ENCODE results near the gene KIF25.

- TF ChIP-seq NFIC (IDR thresholded peaks at IDR 0.05) = no peak
- no peak for TF ChIP-seq FOXM1 (IDR thresholded peaks at IDR 0.05; ENCODE audit: borderline replicate concordance, low read depth)
- no peak for TF ChIP-seq YY1 (IDR thresholded peaks at IDR 0.05; ENCODE audit: low read depth)
- no peak for TF ChIP-seq USF1 (IDR thresholded peaks at IDR 0.05)
- no peak for TF ChIP-seq REST (IDR thresholded peaks at IDR 0.05; ENCODE audit: low read depth)
- TF ChIP-seq EP300 (IDR thresholded peaks at IDR 0.05; ENCODE audit: borderline replicate concordance) = no peak
- no peak for TF ChIP-seq CREB1 (IDR thresholded peaks at IDR 0.05; ENCODE audit: low read depth)
- TF ChIP-seq TCF12 (IDR thresholded peaks at IDR 0.05; ENCODE audit: low read depth) = no peak
- no peak for TF ChIP-seq EGR1 (IDR thresholded peaks at IDR 0.05)
- no peak for TF ChIP-seq MAX (IDR thresholded peaks at IDR 0.05)
- no peak for TF ChIP-seq TAF1 (IDR thresholded peaks at IDR 0.05; ENCODE audit: low read depth)
Observed at GRCh38 chr6:168029459-168030217, 32.2 kb downstream of the KIF25 start.

All from Ishikawa (cell line).